Fibroblast of skin of left biceps (primary cell): ENCODE data around the gene ZBTB37.
"Not testable (repeated sequence)": the region's sequence is repeated elsewhere in the genome, so short reads cannot be mapped to it uniquely, and the experiment has no call there.

Experiments
- DNase-seq, 2 experiments: peaks; one replicate each; pipeline ENCODE4 v3.0.0-alpha.2; 2013; ENCODE audit warnings: low read depth in 2 of 2

Gene ZBTB37

DNA sequence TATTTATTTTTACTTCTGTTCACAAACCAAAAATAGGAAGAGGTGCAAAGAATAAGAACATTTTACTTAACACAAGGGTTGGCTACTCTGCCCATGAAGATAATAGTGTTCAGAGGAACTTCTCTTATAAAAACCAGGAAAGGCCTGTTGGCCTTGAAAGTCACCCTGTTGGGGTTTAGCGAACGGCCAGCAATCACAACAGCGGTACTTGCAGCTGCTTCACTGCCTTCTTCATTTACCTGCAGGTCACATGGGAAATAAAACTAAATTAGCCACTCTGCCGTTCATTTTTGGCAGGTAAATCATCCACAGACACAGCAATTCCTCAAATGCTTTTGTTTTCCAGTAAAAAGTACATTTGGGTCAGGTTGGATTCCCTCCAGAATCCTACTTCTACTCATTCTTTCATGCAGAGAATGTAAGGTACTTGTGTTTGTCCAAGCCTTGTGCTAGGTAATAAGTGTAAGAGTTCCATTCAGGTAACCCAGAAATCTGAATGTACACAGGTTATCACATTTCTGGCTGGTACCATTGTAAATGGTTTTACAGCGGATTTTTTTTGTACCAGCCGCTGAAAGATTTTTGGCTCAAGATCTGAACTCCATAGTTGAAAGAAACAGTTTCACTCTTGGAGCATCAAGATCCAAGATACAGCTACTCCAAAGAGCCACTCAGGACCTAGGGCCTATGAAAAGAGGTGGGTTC lies 35.8 kb downstream of the ZBTB37 start:
- DNase-seq, result no peak

DNA sequence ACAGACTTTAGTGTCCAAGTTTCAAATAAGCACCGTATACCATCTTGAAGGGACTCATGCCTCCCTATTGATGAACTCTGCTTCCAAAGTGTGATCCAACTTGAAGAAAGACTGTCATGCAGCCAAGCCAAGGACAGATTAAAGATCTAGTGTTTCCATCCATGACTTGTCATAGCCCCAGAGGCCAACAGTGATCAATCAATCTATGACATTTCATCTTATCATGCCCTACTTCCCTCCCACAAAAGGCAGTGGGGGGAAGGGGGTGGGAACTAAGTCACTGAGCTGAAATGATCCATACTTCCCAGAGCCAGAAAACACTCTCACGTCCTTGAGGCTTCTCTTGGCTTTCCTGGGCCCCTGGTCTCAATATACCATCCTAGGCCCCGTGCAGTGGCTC lies 44.9 kb downstream of the ZBTB37 start:
- DNase-seq, result no peak

DNA sequence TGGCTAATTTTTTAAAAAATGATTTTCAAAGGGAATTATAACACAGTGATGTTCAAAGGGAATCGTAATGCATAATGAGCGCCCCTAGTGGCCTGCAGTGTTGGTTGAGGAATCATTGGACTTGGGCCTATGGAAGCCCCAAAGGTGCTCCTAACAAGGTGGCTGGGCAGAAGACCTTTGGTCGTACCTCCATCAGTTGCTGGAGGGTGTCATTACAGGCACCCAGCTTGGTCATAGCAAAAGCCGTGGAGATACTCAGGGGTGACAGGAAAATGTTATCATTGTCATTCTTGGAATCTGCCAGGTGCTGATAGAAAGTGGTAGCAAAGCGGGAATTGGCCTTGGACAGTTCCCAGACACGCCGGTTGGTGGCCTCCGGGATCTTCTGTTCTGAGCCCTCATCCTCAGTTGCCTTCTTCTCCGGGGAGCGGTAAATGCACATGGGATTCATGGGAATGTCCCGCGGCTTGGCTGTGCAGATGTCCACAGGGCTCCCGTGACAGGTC lies 46.2 kb downstream of the ZBTB37 start:
- no peak for DNase-seq

GRCh38 chr1:173915596-173915995 lies 47.4 kb downstream of the ZBTB37 start:
- no peak for DNase-seq

DNA sequence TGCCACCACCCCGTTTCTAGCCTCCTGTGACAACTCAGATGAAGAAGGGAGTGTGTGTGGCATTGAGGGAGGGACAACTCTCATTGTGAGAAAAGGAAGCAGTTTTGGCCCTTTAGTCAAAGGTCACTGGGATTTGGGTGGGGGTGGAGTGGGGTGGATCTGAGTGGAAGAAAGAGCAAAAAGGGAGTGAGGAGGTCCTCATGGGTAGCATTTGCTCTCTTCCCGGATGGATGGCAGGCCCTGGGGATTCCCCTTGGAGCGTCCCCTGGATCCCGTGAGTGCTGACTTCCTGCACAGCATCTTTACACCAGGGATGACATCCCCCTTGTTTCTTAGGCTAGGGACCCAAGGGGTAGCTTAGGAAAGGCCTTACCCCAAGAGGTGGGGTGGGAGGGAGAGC lies 48.5 kb downstream of the ZBTB37 start:
- DNase-seq, result no peak

- no peak for DNase-seq
Measured at GRCh38 chr1:173917149-173917548, 49.0 kb downstream of the ZBTB37 start, which contains the start of gene SERPINC1. TSS of gene SERPINC1 (minus strand) at chr1:173917327. CDS start at chr1:173917259, 68 bp downstream.

DNA sequence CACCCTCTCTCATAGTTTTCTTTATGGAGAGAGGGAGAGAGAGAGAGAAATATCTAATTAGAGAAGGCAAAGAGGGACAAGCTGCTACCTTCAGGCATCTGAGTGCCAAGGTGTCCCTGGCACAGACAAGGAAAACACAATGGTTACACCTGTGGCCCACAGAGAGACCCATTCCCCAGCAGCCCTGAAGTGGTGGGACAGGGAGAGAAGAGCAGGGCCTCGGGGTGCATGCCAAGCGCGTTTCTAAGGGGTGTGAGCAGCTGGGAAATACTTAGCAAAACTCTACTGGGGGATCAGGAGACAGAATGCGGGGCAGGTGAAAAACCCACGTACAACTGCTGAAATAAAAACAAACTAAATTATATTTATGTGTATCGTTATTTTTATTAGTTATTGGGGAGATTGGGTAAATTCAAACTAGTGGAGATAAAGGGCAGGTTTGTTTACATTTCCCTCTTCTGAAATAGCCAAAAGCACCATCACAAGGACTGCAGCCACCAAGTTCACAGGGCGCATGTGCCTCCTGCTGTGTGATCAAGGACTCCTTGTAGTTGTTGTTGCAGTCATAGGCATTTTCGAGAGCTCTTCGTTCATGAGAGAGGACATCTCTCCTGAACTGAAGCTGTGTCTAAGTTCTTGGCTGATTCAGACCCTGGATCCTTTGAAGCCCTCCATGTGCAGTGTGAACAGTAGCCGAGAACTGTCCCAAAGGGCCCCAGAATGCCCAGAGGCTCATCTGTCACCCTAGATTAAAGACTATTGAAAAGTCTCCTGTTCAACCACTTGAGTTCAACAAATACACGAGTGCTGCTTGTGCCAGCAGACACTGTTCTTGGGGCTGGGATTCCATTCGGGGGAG lies 49.7 kb downstream of the ZBTB37 start:
- DNase-seq, result no peak

DNA sequence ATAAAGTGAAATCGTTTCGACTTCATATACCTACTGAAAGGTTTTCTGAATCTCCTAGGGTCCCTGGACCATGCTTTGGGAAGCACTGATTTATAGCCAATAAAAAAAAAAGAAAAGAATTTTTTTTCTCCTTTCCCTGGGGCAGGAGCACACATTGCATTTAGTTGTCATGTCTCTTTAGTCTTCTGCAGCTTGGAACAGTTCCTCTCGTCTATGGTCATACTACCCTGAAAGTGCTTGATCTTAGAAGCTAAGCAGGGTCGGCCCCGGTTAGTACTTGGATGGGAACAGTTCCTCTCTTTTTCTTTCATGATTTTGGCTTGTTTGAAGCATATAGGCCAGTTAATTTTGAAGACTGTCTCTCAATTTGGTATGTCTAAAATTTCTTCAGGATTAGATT lies 52.7 kb downstream of the ZBTB37 start:
- DNase-seq, result no peak

DNA sequence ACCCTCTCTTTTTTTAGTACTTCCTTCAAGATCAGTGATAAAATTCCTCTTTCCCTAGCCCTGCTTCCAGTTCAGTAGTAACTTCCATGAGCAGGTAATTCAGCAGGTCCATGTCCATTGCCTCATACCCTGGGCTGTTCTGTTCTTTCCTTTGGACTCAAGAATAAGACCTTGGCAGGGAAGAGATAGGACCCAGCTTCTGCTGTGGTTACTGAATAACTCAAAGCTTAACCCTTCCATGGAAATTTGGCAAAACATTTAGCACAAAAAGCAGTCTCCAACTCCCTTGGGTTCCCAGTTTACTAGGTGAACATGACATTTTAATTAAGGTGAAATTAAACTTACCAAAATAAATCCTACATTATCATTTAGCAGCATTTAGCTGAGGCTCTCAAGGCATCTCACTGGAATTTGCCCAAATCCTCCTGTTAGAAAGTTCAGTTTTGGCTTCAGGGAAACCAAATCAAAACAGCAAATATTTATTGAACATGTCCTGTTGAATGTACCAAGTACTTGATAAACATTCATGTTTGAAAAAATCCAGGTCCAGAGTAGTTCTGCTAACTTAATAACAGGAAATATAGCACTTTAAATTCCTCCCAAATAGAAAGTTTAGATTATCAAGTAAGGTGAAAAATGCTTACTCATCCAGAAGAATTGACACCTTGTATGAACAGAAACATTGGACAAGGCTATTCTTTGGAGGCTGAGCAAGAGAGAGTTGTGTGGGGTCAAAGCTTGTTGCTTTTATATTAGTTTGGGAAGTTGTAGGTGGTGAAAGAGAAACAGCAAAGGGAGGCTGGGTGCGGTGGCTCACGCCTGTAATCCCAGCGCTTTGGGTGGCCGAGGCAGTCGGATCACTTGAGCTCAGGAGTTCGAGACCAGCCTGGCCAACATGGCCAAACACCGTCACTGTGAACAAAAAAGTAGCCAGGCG lies 57.4 kb downstream of the ZBTB37 start:
- DNase-seq, result no peak

- DNase-seq, result not testable (repeated sequence)
Measured at GRCh38 chr1:173930541-173930940, 62.4 kb downstream of the ZBTB37 start.

DNA sequence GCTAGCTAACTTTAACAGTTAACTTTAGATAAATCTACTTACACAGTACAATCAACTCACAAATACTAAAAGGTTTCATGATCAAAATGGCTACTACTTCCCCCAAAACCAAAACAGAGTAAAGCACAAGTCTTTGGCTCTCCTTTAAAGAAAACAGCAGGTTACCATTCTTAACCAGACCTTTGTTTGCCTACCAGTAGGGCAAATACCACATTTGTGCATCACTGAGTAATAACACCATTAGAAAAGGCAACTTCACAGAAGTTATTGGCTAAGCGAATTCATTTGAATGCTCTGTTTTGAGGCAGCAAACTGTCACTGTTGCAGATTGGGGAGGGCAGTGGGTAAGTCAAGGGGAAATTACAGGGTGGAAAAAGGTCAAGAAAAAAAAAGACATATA lies 66.3 kb downstream of the ZBTB37 start:
- no peak for DNase-seq

DNA sequence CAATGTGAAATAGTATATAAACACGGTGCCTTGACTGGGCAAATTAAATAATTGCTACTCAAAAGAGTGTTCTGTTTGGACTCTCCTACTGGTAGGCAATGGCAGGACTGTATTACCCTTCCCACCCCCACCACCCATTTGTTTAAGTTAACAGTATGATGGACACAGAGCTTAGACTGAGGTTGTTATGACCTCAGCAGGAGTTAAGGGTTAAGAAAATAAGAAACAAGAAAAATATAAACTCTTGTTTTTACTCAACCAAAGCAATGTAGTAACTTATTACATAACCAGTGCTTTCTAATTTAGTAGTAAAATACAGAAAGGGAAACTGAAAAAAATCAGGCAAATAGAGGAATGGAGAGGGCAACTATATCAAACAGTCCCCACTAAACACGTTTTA lies 68.9 kb downstream of the ZBTB37 start:
- no peak for DNase-seq

- no peak for DNase-seq
Measured at GRCh38 chr1:173946380-173946921, 78.3 kb downstream of the ZBTB37 start.

DNA sequence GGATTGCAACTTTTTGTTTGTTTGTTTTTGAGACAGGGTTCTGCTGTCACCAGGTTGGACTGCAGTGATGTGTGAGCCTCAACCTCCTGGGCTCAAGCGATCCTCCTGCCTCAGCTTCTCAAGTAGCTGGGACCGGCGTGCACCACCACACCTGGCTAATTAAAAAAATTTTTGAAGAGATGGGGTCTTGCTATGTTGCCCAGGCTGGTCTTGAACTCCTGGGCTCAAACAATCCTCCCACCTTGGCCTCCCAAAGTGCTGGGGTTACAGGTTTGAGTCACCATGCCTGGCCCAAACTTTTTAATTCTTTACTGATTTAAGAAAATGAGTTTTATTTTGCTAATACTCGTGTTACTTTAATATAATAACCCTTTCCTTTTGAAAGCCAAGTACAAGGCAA lies 80.4 kb downstream of the ZBTB37 start:
- no peak for DNase-seq
